ENCODE measurements around the gene FBXL12.
A peak's percentile ranks its signal among the peaks of the same experiment; 100 is the strongest.

FBXL12 gene

GRCh38 chr19:9848762-9849161, 29.9 kb upstream of the FBXL12 start:
- no peak for TF ChIP-seq EGR1 (IDR thresholded peaks at IDR 0.05)
- TF ChIP-seq REST (IDR thresholded peaks at IDR 0.05; ENCODE audit: low read depth), result no peak
- no peak for TF ChIP-seq FOXM1 (IDR thresholded peaks at IDR 0.05; ENCODE audit: borderline replicate concordance, low read depth)
- TF ChIP-seq TEAD4 (IDR thresholded peaks at IDR 0.05), result no peak
- no peak for TF ChIP-seq MAX (IDR thresholded peaks at IDR 0.05)
- TF ChIP-seq EP300 (IDR thresholded peaks at IDR 0.05; ENCODE audit: borderline replicate concordance), result no peak
- no peak for TF ChIP-seq RAD21 (IDR thresholded peaks at IDR 0.05; ENCODE audit: low read depth)
- no peak for TF ChIP-seq CEBPB (IDR thresholded peaks at IDR 0.05)
- no peak for TF ChIP-seq TCF12 (IDR thresholded peaks at IDR 0.05; ENCODE audit: low read depth)
- TF ChIP-seq ZBTB7A (IDR thresholded peaks at IDR 0.05; ENCODE audit: low read depth), result no peak

- TF ChIP-seq NFIC (IDR thresholded peaks at IDR 0.05), result no peak
- TF ChIP-seq RAD21 (IDR thresholded peaks at IDR 0.05; ENCODE audit: low read depth), result peak; percentile 34; the same call in 1 of the 2 replicates
Observed at GRCh38 chr19:9848060-9848459, 29.2 kb upstream of the FBXL12 start.

- TF ChIP-seq RAD21 (IDR thresholded peaks at IDR 0.05; ENCODE audit: low read depth), result 0 out of 2 replicates have a peak, but pooled peaks have one; percentile 16
- TF ChIP-seq YY1 (IDR thresholded peaks at IDR 0.05; ENCODE audit: low read depth), result no peak
- no peak for TF ChIP-seq TCF12 (IDR thresholded peaks at IDR 0.05; ENCODE audit: low read depth)
- no peak for TF ChIP-seq FOXM1 (IDR thresholded peaks at IDR 0.05; ENCODE audit: borderline replicate concordance, low read depth)
- TF ChIP-seq MAX (IDR thresholded peaks at IDR 0.05), result no peak
- TF ChIP-seq TAF1 (IDR thresholded peaks at IDR 0.05; ENCODE audit: low read depth), result no peak
- no peak for TF ChIP-seq USF1 (IDR thresholded peaks at IDR 0.05)
Observed at GRCh38 chr19:9847087-9847671, 28.3 kb upstream of the FBXL12 start.

GRCh38 chr19:9842834-9843625, 24.2 kb upstream of the FBXL12 start:
- TF ChIP-seq YY1 (IDR thresholded peaks at IDR 0.05; ENCODE audit: low read depth), result no peak
- TF ChIP-seq MAX (IDR thresholded peaks at IDR 0.05), result no peak
- TF ChIP-seq FOXM1 (IDR thresholded peaks at IDR 0.05; ENCODE audit: borderline replicate concordance, low read depth), result no peak
- no peak for TF ChIP-seq CREB1 (IDR thresholded peaks at IDR 0.05; ENCODE audit: low read depth)
- no peak for TF ChIP-seq TAF1 (IDR thresholded peaks at IDR 0.05; ENCODE audit: low read depth)
- TF ChIP-seq EGR1 (IDR thresholded peaks at IDR 0.05), result no peak
- no peak for TF ChIP-seq EP300 (IDR thresholded peaks at IDR 0.05; ENCODE audit: borderline replicate concordance)
- no peak for TF ChIP-seq RAD21 (IDR thresholded peaks at IDR 0.05; ENCODE audit: low read depth)

GRCh38 chr19:9839415-9839814, 20.5 kb upstream of the FBXL12 start:
- TF ChIP-seq EGR1 (IDR thresholded peaks at IDR 0.05), result no peak
- TF ChIP-seq TEAD4 (IDR thresholded peaks at IDR 0.05), result no peak
- no peak for TF ChIP-seq EP300 (IDR thresholded peaks at IDR 0.05; ENCODE audit: borderline replicate concordance)
- no peak for TF ChIP-seq YY1 (IDR thresholded peaks at IDR 0.05; ENCODE audit: low read depth)
- TF ChIP-seq ZBTB7A (IDR thresholded peaks at IDR 0.05; ENCODE audit: low read depth), result no peak
- no peak for TF ChIP-seq MAX (IDR thresholded peaks at IDR 0.05)
- no peak for TF ChIP-seq USF1 (IDR thresholded peaks at IDR 0.05)
- no peak for TF ChIP-seq NFIC (IDR thresholded peaks at IDR 0.05)
- no peak for TF ChIP-seq FOXM1 (IDR thresholded peaks at IDR 0.05; ENCODE audit: borderline replicate concordance, low read depth)

- TF ChIP-seq MAX (IDR thresholded peaks at IDR 0.05) (no peak), TCF12 (IDR thresholded peaks at IDR 0.05; ENCODE audit: low read depth) (no peak), YY1 (IDR thresholded peaks at IDR 0.05; ENCODE audit: low read depth) (no peak), USF1 (IDR thresholded peaks at IDR 0.05) (no peak), CREB1 (IDR thresholded peaks at IDR 0.05; ENCODE audit: low read depth) (no peak), ZBTB7A (IDR thresholded peaks at IDR 0.05; ENCODE audit: low read depth) (no peak), REST (IDR thresholded peaks at IDR 0.05; ENCODE audit: low read depth) (no peak), TAF1 (IDR thresholded peaks at IDR 0.05; ENCODE audit: low read depth) (no peak), RAD21 (IDR thresholded peaks at IDR 0.05; ENCODE audit: low read depth) (no peak), NFIC (IDR thresholded peaks at IDR 0.05) (no peak), EGR1 (IDR thresholded peaks at IDR 0.05) (no peak), EP300 (IDR thresholded peaks at IDR 0.05; ENCODE audit: borderline replicate concordance) (no peak), CEBPB (IDR thresholded peaks at IDR 0.05) (no peak)
Observed at GRCh38 chr19:9838324-9838723, 19.4 kb upstream of the FBXL12 start.

Data from Ishikawa (cell line).